ENCODE measurements around the gene CPEB3.
"Not testable (repeated sequence)": the region's sequence is repeated elsewhere in the genome, so short reads cannot be mapped to it uniquely, and the experiment has no call there.

The CPEB3 gene

DNA sequence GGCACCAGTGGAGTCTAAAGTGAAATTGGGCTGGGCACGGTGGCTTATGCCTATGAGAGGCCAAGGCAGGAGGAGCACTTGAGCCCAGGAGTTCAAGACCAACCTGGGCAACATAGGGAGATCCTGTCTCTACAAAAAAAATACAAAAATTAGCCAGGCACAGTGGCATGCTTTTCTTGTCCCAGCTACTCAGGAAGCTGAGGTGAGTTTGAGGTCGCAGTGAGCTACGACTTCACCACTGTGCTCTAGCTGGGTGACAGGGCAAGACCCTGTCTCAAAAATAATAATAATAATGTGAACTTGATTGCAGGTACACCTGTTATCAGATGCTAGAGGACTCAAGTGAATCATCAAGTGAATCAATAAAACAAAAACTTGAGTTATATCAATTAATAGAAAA is 259.3 kb downstream of the CPEB3 start:
- no peak for DNase-seq (ENCODE audit: low read depth)

DNA sequence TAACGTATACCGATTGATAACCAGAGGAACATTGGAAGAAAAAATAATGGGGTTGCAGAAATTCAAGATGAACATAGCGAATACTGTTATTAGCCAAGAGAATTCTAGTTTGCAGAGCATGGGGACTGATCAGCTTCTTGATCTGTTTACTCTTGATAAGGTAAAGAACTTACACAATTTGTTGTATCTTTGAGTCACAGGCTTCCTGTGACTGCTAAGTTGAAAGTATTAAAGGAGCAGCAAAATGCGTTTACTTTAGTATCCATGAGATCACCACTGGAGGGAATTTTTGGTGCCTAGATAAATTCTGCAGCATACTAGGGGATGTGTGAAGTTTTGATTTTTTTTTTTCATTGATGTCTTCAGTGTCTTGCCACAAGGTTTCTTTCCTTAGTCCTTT is 263.7 kb downstream of the CPEB3 start:
- no peak for DNase-seq (ENCODE audit: low read depth)

DNA sequence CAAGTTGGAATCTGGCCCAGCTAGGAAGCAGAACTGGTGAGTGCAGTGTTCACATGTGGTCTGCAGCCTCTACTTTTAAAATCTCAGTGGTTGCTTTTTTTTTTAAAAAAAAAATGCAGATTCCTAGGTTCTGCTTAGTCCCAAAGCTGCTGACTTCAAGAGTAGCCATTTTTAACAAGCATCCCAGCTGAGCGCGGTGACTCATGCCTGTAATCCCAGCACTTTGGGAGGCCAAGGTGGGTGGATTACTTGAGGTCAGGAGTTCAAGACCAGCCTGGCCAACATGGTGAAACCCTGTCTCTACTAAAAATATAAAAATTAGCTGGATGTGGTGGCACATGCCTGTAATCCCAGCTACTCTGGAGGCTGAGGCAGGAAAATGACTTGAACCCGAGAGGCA is 265.5 kb downstream of the CPEB3 start:
- DNase-seq (ENCODE audit: low read depth) = not testable (repeated sequence)

DNA sequence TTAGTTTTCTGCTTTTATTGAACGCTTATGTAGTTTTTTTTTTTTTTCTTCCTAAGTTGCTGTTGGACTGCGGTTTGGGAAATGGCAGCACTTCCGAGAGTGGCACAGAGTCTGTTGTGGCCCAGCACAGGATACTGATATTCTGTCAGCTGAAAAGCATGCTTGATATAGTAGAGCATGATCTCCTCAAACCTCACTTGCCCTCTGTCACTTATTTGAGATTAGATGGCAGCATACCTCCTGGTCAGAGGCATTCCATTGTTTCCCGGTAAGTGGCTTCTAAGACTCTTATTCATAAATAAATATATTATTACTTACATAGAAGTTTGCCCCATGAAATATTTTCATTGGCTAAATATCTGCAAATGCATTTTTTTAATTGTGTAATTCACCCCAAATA is 266.2 kb downstream of the CPEB3 start:
- no peak for DNase-seq (ENCODE audit: low read depth)

DNA sequence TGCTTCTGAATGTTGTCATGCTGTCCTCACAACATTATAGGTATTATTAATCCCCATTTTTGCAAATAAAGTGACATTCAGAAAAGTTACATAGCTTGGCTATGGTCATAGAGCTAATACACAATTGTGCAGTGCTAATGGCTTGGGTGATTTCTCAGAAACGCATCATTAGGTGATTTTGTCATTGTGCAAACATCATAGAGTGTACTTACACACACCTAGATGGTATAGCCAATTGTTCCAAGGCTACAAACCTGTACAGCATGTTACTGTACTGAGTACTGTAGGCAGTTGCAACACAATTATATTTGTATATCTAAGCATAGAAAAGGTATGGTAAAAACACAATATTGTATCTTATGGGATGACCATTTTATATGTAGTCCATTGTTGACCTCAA is 276.3 kb downstream of the CPEB3 start:
- DNase-seq (ENCODE audit: low read depth) = no peak

DNA sequence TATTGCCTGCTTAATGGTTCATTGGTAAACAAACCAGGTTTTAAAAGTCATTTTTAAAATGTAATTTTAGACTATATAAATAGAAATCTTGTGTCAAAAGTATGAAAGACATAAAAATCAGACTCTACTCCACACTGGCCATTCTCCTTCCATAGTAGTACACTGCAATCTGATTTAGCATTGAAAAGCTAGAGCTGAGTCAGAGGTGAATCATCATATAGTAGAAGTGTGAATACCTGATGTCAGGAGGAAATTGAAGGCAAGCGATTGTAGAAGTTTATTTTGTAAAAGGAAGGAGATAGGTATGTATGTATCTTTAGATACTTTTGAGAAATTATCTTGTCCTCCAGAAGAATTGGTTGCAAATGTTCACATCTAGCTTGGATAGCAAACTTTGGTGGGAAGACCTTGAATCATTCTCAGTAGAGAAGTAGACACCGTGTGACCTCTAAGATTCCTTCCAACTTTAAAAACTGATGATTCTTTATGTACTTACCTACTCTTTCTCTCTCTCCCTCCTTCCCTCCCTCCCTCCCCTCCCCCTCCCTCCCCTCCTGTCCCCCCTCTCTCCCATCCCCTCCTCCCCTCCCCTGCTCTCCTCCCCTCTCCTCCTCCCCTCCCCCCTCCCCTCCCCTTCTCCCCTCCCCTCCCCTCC is 279.2 kb downstream of the CPEB3 start:
- DNase-seq (ENCODE audit: low read depth) = no peak

DNA sequence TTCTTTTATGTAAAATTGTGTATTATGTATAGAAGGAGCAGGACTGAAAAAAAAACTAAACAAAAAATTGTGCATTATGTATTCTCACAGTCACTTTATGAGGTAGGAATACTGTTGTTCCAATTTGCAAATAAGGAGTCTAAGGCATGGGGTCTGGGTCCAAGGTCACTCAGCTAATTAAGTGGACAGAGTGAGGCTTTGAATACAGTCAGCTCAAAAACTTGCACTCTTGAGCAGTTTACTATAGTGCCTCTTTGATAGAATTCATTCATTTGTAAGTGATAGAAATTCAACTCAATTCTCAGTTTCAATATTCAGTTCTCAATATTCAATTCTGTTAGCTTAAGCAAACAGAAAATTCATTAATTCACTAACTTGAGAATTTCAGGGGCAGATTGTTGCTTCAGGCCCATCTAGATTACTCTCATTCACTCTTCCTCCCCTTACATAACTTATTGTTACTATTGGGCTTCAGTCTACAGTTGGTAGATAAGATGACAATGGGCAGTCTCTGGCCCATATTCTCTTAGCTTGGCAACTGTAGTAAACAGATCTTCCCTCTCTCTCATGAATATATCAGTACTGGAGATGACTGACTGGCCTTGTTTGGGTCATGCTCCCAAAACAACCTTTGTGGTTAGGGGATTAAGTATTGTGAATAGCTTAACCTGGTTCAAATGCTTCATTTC is 280.7 kb downstream of the CPEB3 start:
- no peak for DNase-seq (ENCODE audit: low read depth)

DNA sequence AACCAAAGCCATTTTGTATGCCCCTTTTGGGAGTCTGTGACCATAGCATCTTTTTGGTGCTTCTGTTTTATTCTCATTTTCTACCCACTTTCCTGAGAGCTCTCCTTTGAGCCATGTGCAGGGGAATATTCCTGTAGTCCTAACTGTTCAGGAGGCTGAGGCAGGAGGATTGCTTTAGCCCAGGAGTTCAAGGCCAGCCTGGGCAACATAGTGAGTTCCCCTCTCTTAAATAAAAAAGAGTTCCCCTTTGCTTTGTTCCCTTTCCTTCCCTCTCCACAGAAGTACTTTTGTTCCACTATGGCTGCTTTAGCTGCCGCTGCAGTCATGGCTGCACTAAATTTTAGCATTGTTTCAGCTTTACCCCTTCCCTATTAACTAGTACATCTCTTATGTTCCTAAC is 281.4 kb downstream of the CPEB3 start:
- no peak for DNase-seq (ENCODE audit: low read depth)

DNA sequence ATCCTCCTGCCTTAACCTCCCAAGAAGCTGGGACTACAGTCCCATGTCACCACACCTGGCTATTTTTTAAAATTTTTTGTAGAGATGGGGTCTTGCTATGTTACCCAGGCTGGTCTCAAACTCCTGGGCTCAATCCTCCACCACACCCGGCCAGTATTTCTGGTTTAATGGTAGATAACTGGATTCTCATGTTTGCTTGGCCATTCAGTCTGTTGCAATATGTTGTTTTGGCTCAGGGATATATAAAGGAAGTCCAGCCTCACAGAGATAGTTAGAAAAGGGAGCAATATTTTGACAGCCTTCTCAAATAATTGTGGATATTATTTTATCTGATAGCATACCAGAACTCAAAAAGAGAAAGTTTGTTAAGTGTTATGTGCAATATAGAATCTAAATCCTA is 284.9 kb downstream of the CPEB3 start:
- DNase-seq (ENCODE audit: low read depth) = no peak

DNA sequence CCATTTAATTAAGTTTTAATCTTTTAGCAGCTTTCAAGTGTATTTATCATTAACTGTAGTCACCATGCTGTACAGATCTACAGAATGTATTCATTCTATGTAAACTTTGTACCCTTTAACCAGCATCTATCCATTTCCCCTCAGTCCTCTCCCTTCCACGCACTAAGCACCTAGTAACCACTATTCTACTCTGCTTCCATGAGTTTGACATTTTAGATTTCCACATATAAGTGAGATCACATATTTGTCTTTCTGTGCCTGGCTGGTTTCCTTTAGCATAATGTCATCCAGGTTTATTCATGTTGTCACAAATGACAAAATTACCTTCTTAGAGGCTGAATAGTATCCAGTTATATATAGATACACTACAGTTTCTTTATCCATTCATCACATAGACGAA is 287.6 kb downstream of the CPEB3 start:
- DNase-seq (ENCODE audit: low read depth) = no peak

DNA sequence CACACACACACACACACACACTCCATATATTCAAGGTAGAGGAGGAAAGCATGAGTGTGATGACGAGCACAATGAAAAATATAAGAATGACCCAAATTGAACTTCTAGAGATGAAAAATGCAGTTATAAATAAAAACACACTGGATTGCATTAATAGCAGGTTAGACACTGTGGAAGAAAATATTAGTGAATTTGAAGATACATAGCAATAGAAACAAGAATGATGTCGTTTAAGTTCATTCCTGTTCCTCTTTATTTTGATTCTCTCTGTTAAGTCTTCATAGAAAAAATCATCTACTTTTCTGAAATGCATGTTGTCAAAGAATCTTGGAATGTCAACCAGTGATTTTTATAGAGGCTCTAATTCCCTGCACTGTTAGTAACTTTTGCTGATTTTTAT is 288.9 kb downstream of the CPEB3 start:
- no peak for DNase-seq (ENCODE audit: low read depth)

DNA sequence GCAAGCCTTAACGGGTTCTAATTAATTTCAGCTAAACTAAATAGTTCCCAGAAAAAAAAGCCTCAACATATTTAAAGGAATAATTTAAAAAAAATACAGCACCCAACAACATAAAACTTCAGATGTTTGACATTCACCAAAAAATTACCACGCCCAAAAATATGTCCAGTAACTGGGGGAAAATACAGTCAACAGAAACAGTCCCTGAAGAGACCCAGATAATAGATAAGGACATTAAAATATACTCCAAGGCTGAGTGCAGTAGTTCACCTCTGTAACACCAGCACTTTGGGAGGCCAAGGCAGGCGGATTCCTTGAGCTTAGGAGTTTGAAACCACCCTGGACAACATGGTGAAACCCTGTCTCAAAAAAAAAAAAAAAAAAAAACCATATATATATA is 289.3 kb downstream of the CPEB3 start:
- no peak for DNase-seq (ENCODE audit: low read depth)

Data from activated T-cell treated with anti-CD3 and anti-CD28 coated beads for 24 hours (primary cell).